Thymus (tissue), 11 donors: ENCODE results near the gene SRPRA. TPM values are rescaled to one million over a fixed set of nuclear protein-coding genes. Genes with fewer than 3 reads are reported as not detected.

ENCODE experiments used
- DNase-seq, 9 donors: peaks; one replicate each; pipeline ENCODE4 v3.0.0-alpha.2; 2013; ENCODE audit warnings: low spot score in 9 of 9, low read depth in 6 of 9, missing footprints in 1 of 9
- H3K27ac ChIP-seq, 2 donors: one replicate each; pipeline ENCODE4 v1.5.1; 2013; ENCODE audit warnings: control low read depth in 1 of 2, low read depth in 1 of 2, low read length in 1 of 2, mild to moderate bottlenecking in 1 of 2, moderate library complexity in 1 of 2
- H3K27me3 ChIP-seq, 2 donors: one replicate each; pipeline ENCODE4 v1.5.1; 2013; ENCODE audit warnings: low read length in 1 of 2; ENCODE audit not compliant: control insufficient read depth in 2 of 2, insufficient read depth in 1 of 2
- H3K36me3 ChIP-seq, 2 donors: one replicate each; pipeline ENCODE4 v1.5.1; 2013; ENCODE audit warnings: low read length in 1 of 2, mild to moderate bottlenecking in 1 of 2, moderate library complexity in 1 of 2; ENCODE audit not compliant: control insufficient read depth in 2 of 2, insufficient read depth in 2 of 2
- H3K4me1 ChIP-seq, 2 donors: one replicate each; pipeline ENCODE4 v1.5.1; 2013; ENCODE audit warnings: low read length in 2 of 2; ENCODE audit not compliant: control insufficient read depth in 2 of 2, insufficient read depth in 2 of 2
- H3K4me3 ChIP-seq, 2 donors: one replicate each; pipeline ENCODE4 v1.5.1; 2013; ENCODE audit warnings: low read length in 2 of 2, control low read depth in 1 of 2, mild to moderate bottlenecking in 1 of 2
- H3K9me3 ChIP-seq, 2 donors: one replicate each; pipeline ENCODE4 v1.5.1; 2013; ENCODE audit warnings: low read length in 1 of 2, mild to moderate bottlenecking in 1 of 2; ENCODE audit not compliant: control insufficient read depth in 2 of 2, insufficient read depth in 1 of 2
- WGBS: extraction: QIAGEN DNeasy Blood & Tissue Kit; methylation state at CpG from one replicate; pipeline ENCODE4 v1.1.7; 2013; 5-methylcytosine and 5-hydroxymethylcytosine counted together
- polyA plus RNA-seq: library from polyadenylated mRNA; stranded (reverse); fragments of 200-250 nt; gene quantifications from one replicate; pipeline ENCODE4 v1.2.3, GENCODE V29; 2013
- total RNA-seq: library from RNA; stranded (reverse); fragments of 120-200 nt; gene quantifications from one replicate; pipeline ENCODE4 v1.2.4, GENCODE V29; 2013
- donor health status: healthy.

Gene SRPRA
- total and polyA plus RNA-seq, 2 donors = 44.3 to 46.2 TPM

- H3K4me3 ChIP-seq = no peak overlapping the region
- WGBS = 97% methylated on average over 5 of the region's 5 CpGs
- H3K9me3 ChIP-seq = no peaks in the 10 kb centered on the region
- no peak for DNase-seq
- no peaks in the 10 kb centered on the region for H3K27me3 ChIP-seq
- H3K27ac ChIP-seq = peak overlapping the region in 1 of 2 donors; percentile 8
- H3K4me1 ChIP-seq = no peaks in the 10 kb centered on the region
- H3K36me3 ChIP-seq = peaks cover 8 to 12% of the 10 kb centered on the region in 2 donors
Measured at GRCh38 chr11:126293726-126294125, 25.0 kb upstream of the SRPRA start.

DNA sequence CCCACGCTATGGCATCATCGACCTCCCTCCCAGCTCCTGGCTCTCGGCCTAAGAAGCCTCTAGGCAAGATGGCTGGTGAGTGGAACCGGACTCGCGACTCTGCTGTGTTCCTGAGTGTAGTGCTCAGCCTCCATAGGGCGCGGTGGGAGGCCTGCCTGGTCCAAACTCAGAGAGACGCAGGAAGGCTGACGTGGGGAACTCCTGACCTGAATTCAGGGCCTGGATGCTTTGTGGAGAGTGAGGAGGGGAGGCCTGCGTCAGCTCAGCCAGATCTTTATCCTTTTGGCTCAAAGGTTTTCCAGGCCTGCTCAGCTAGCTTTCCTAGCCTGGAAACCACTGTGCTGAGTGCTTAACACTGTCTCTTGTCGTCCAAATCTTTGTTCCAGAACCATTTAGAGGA, 22.2 kb upstream of the SRPRA start:
- Histone ChIP-seq H3K4me3 (no peak overlapping the region), H3K36me3 (peaks cover 12% of the 10 kb centered on the region in 2 donors), H3K27me3 (no peaks in the 10 kb centered on the region), H3K9me3 (no peaks in the 10 kb centered on the region), H3K4me1 (no peaks in the 10 kb centered on the region), H3K27ac (no peak overlapping the region)
- WGBS = 97% methylated on average over 12 of the region's 12 CpGs
- no peak for DNase-seq

DNA sequence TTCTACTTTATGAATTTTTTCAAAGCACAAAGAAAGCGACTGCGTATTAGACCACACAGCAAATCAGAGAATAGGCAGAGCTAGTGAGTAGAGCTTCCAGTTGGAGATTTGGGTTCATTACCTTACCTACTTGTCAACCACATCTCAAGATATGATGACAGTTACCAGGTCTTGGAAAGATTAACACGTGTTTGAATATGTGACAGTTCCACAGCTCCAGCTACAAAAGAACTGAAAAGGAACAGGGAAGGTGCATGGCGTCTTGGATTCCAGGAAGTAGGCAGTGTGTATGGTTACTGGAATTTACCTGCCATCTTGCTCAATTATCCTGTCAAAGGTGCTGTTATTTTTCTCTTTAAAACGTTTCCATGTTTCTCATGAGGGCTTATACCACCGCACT, 19.5 kb upstream of the SRPRA start:
- no peak overlapping the region for H3K27ac ChIP-seq
- peaks cover 0 to 4% of the 10 kb centered on the region in 2 donors for H3K4me1 ChIP-seq
- 96% methylated on average over 6 of the region's 6 CpGs for WGBS
- H3K9me3 ChIP-seq = no peaks in the 10 kb centered on the region
- no peak for DNase-seq
- H3K4me3 ChIP-seq = no peak overlapping the region
- peaks cover 0 to 11% of the 10 kb centered on the region in 2 donors for H3K27me3 ChIP-seq
- peaks cover 6% of the 10 kb centered on the region in 2 donors for H3K36me3 ChIP-seq

GRCh38 chr11:126284829-126285228, 16.1 kb upstream of the SRPRA start:
- no peak for DNase-seq
- H3K27ac ChIP-seq = no peak overlapping the region
- H3K9me3 ChIP-seq = no peaks in the 10 kb centered on the region
- WGBS = 90% methylated on average over 6 of the region's 6 CpGs
- H3K27me3 ChIP-seq = peaks cover 0 to 30% of the 10 kb centered on the region in 2 donors
- H3K4me3 ChIP-seq = no peak overlapping the region
- peaks cover 2 to 15% of the 10 kb centered on the region in 2 donors for H3K4me1 ChIP-seq
- H3K36me3 ChIP-seq = peaks cover 0 to 4% of the 10 kb centered on the region in 2 donors

GRCh38 chr11:126282736-126283591, 14.3 kb upstream of the SRPRA start, which contains the start of gene TIRAP:
Gene TIRAP (plus strand): TSS chr11:126283093. CDS start chr11:126290895, 7,802 bp downstream.
- peaks cover 2 to 3% of the 10 kb centered on the region in 2 donors for H3K36me3 ChIP-seq
- H3K27me3 ChIP-seq = peaks cover 0 to 30% of the 10 kb centered on the region in 2 donors
- H3K9me3 ChIP-seq = no peaks in the 10 kb centered on the region
- under 1% methylated on average over 82 of the region's 82 CpGs for WGBS
- DNase-seq = peak in 3 of 9 donors; percentile 27 to 64 (median 48)
- H3K4me3 ChIP-seq = peak within 1 kb of the TSS; percentile 55 to 88
- H3K27ac ChIP-seq = peak within 1 kb of the TSS; percentile 32 to 92
- H3K4me1 ChIP-seq = peaks cover 2 to 15% of the 10 kb centered on the region in 2 donors

GRCh38 chr11:126282361-126282735, 13.7 kb upstream of the SRPRA start:
- Histone ChIP-seq H3K27ac (peak overlapping the region in 1 of 2 donors; percentile 38), H3K27me3 (peaks cover 0 to 30% of the 10 kb centered on the region in 2 donors), H3K9me3 (no peaks in the 10 kb centered on the region), H3K36me3 (peaks cover 6 to 8% of the 10 kb centered on the region in 2 donors), H3K4me3 (peak overlapping the region; percentile 49 to 88), H3K4me1 (peaks cover 2 to 15% of the 10 kb centered on the region in 2 donors)
- WGBS = 4% methylated on average over 15 of the region's 15 CpGs
- peak in 2 of 9 donors; percentile 31 to 44 for DNase-seq

- DNase-seq = no peak
- H3K4me1 ChIP-seq = peaks cover 2 to 15% of the 10 kb centered on the region in 2 donors
- no peak overlapping the region for H3K4me3 ChIP-seq
- peaks cover 0 to 30% of the 10 kb centered on the region in 2 donors for H3K27me3 ChIP-seq
- H3K36me3 ChIP-seq = peaks cover 10 to 14% of the 10 kb centered on the region in 2 donors
- no peak overlapping the region for H3K27ac ChIP-seq
- 96% methylated on average over 10 of the region's 10 CpGs for WGBS
- no peaks in the 10 kb centered on the region for H3K9me3 ChIP-seq
Measured at GRCh38 chr11:126281666-126282175, 13.0 kb upstream of the SRPRA start.

- WGBS = 96% methylated on average over 6 of the region's 6 CpGs
- Histone ChIP-seq H3K4me3 (no peak overlapping the region), H3K36me3 (peaks cover 10 to 17% of the 10 kb centered on the region in 2 donors), H3K27me3 (peaks cover 0 to 30% of the 10 kb centered on the region in 2 donors), H3K27ac (no peak overlapping the region), H3K9me3 (no peaks in the 10 kb centered on the region), H3K4me1 (peaks cover 2 to 15% of the 10 kb centered on the region in 2 donors)
- DNase-seq = no peak
Measured at GRCh38 chr11:126281245-126281644, 12.6 kb upstream of the SRPRA start.

- H3K27ac ChIP-seq = no peak overlapping the region
- H3K4me3 ChIP-seq = no peak overlapping the region
- peaks cover 0 to 30% of the 10 kb centered on the region in 2 donors for H3K27me3 ChIP-seq
- 74% methylated on average over 5 of the region's 5 CpGs for WGBS
- peaks cover 15 to 24% of the 10 kb centered on the region in 2 donors for H3K36me3 ChIP-seq
- peaks cover 2 to 15% of the 10 kb centered on the region in 2 donors for H3K4me1 ChIP-seq
- H3K9me3 ChIP-seq = no peaks in the 10 kb centered on the region
- peak in 1 of 9 donors; percentile 19 for DNase-seq
Measured at GRCh38 chr11:126280595-126280994, 11.9 kb upstream of the SRPRA start.
